ENCODE data around the gene RNF6.

The RNF6 gene

DNA sequence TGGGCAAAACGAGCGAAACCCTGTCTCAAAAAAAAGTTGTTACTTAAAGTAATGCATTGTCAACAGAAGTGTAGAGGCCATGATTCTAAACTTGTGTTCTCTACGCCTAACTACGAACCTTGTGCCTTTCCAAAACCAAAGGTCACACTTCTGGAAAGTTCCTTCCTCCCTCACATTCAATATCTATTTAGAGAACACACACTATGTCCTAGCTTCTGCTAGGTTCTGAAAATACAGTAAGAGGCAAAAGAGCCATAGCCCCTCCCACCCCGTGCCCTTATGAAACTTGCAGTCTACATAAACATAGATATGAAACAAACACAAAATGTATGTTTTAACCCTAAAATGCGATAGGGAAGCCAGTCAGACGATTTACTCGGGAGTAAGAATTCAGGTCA, 36.4 kb downstream of the RNF6 start:
- H3K27ac ChIP-seq: peak overlapping the region; percentile 72 to 78
- TF ChIP-seq CTCF (IDR thresholded peaks at IDR 0.05): no peak
- H3K36me3 ChIP-seq: no peaks in the 10 kb centered on the region
- H3K4me1 ChIP-seq: peaks cover 0 to 10% (median 6%) of the 10 kb centered on the region in 4 donors
- intact Hi-C loops (cut with DNase I; ENCODE audit: low total_unique reads): loop anchor here (2.0 kb wide), 2 partner anchors 311 to 513 kb away; no protein-coding TSS in a partner anchor
- H3K4me3 ChIP-seq: peak overlapping the region; percentile 58 to 85
- H3K9me3 ChIP-seq: no peaks in the 10 kb centered on the region
- no peaks in the 10 kb centered on the region for H3K27me3 ChIP-seq
- no peak for DNase-seq

DNA sequence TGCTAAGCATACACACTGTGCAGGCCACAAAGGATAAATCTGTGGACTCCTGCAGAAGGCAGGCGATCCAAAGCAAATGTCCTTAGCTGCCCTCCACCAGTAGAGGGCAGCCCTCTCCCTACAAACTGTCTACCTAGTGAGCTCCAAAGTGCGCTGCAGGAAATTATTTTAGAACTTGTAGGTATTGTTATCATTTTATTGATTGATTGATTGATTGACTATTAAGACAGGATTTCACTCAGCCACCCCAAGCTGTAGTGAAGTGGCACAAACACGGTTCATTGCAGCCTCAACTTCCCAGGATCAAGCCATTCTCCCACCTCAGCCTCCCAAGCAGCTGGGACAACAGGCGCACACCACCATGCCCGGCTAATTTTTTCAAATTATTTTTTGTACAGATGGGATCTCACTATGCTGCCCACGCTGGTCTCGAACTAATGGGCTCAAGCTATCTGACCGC, 37.3 kb downstream of the RNF6 start:
- H3K27ac ChIP-seq: no peak overlapping the region

DNA sequence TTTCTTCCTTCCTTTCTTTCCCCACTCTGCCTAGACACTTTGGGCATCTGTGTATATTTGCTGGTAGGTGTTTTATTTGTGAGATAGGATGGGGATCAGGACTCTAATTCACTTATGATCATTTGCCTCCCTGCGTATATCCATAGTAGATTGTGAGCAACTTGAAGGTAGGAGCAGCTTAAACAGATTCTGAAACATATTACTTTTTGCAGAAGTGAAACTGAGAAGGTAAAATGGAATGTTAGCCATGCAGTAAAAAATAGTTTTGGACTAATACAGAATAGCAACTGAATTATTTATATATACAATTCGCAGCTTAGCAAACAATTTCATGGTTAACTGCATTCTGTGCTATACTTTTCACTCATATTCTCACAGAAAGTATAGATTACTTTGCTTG, 38.7 kb downstream of the RNF6 start:
- DNase-seq: no peak

More for the DNA sequence above, 37.3 kb downstream of the RNF6 start:
- peak; percentile 44 to 76 for DNase-seq
- TF ChIP-seq CTCF (IDR thresholded peaks at IDR 0.05): peak; percentile 79 to 93
- intact Hi-C loops (cut with DNase I; ENCODE audit: low total_unique reads): loop anchor here (2.0 kb wide), 2 partner anchors 312 to 514 kb away; no protein-coding TSS in a partner anchor
- Histone ChIP-seq H3K36me3 (no peaks in the 10 kb centered on the region), H3K27me3 (no peaks in the 10 kb centered on the region), H3K9me3 (no peaks in the 10 kb centered on the region), H3K4me1 (peaks cover 0 to 10% (median 6%) of the 10 kb centered on the region in 4 donors), H3K4me3 (no peak overlapping the region)

GRCh38 chr13:26179344-26179743, 42.8 kb downstream of the RNF6 start:
- no peak for DNase-seq
- no peaks in the 10 kb centered on the region for H3K9me3 ChIP-seq
- H3K27me3 ChIP-seq: no peaks in the 10 kb centered on the region
- H3K4me1 ChIP-seq: no peaks in the 10 kb centered on the region
- intact Hi-C loops (cut with DNase I; ENCODE audit: low total_unique reads): loop anchor here (10.0 kb wide), 1 partner anchor 735 kb away; no protein-coding TSS in a partner anchor
- no peak overlapping the region for H3K4me3 ChIP-seq
- no peaks in the 10 kb centered on the region for H3K36me3 ChIP-seq
- no peak overlapping the region for H3K27ac ChIP-seq
- TF ChIP-seq CTCF (IDR thresholded peaks at IDR 0.05): no peak

More for the DNA sequence above, 38.7 kb downstream of the RNF6 start:
- intact Hi-C loops (cut with DNase I; ENCODE audit: low total_unique reads): no loop called here
- Histone ChIP-seq H3K27ac (no peak overlapping the region), H3K36me3 (no peaks in the 10 kb centered on the region), H3K4me3 (no peak overlapping the region), H3K9me3 (no peaks in the 10 kb centered on the region), H3K4me1 (peaks cover 0 to 10% (median 6%) of the 10 kb centered on the region in 4 donors), H3K27me3 (no peaks in the 10 kb centered on the region)
- no peak for TF ChIP-seq CTCF (IDR thresholded peaks at IDR 0.05)

DNA sequence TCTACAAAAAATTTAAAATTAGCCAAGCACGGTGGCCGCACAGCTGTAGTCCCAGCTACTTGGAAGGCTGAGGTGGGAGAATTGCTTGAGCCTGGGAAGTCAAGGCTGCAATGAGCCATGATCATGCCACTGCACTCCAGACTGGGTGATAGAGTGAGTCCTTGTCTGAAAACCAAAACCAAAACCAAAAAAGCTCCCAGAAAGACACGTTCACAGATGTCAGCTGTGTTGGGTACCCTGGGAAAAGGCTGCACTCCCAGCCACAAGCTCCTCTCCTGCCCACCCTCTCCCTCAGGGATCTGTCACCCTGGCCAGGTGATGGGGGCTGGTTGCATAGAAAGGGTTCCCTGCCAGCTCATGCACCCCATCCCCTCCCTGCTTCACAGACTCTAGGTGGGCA, 53.3 kb downstream of the RNF6 start:
- DNase-seq: no peak
- no peak for TF ChIP-seq CTCF (IDR thresholded peaks at IDR 0.05)
- Histone ChIP-seq H3K4me1 (no peaks in the 10 kb centered on the region), H3K27me3 (no peaks in the 10 kb centered on the region), H3K4me3 (no peak overlapping the region), H3K27ac (no peak overlapping the region), H3K36me3 (no peaks in the 10 kb centered on the region), H3K9me3 (no peaks in the 10 kb centered on the region)
- intact Hi-C loops (cut with DNase I; ENCODE audit: low total_unique reads): no loop called here
